Left renal pelvis (tissue), 4 donors: Measurements from ENCODE around the gene SLC38A11. TPM values are rescaled to one million over a fixed set of nuclear protein-coding genes. Genes with fewer than 3 reads are reported as not detected.
A peak's percentile ranks its signal among the peaks of the same experiment; 100 is the strongest.
"Not testable (repeated sequence)": the region's sequence is repeated elsewhere in the genome, so short reads cannot be mapped to it uniquely, and the experiment has no call there.

Experiments used
- DNase-seq, 4 donors: peaks; one replicate each; pipeline ENCODE4 v3.0.0-alpha.2; 2013; ENCODE audit warnings: low read depth in 4 of 4, low spot score in 3 of 4
- polyA plus RNA-seq, 4 donors: library from polyadenylated mRNA; unstranded; fragments of 120-200 nt; gene quantifications; one replicate each; pipeline ENCODE4 v1.2.1, GENCODE V29; 2013; ENCODE audit not compliant: insufficient read length in 4 of 4

Gene SLC38A11, protein sequence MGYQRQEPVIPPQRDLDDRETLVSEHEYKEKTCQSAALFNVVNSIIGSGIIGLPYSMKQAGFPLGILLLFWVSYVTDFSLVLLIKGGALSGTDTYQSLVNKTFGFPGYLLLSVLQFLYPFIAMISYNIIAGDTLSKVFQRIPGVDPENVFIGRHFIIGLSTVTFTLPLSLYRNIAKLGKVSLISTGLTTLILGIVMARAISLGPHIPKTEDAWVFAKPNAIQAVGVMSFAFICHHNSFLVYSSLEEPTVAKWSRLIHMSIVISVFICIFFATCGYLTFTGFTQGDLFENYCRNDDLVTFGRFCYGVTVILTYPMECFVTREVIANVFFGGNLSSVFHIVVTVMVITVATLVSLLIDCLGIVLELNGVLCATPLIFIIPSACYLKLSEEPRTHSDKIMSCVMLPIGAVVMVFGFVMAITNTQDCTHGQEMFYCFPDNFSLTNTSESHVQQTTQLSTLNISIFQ
- 10 to 100 TPM in 2 of 4 donors, 1 to 10 TPM in 1, under 1 TPM in 1; 0.34 to 19.2 (median 11.6) TPM for polyA plus RNA-seq

DNA sequence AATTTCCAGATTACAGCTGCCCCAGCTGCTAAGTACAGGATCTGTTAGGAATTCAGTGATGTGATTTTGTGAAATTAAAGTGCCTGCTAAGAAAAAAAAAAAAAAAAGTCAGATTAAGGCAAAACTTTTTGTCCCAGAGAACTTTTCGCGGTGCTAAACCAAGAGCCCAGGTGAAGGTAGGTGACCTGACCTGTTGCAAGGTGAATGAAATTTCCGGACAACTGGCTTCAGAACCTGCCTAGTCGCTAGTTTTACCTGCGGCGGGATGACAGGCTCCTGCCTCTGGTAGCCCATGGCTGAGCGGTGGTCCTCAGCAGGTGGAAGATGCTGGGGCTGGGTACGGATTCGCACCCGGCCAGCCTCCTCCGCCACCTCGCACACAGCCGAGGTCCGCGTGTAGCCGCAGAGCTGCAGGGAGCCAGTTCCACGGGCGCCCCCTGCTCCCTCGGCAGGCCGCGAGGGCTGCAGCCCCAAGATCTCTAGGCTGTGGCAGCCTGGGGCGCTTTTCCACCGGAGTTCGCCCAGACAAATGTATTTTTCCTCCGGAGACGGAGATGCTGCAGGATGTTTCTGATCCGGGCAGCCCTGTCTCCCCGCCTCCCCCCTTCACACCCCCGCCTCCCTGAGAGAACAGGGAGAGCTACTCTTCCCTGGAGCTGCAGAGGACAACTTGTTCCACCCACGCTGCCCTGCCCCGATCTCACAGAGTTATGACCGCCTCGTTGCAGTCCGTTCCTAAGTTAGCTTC lies at the start of gene SLC38A11:
TSS of gene SLC38A11 (minus strand) at position 572 of the 748 bp plus-strand sequence. CDS start at position 294, 278 bp downstream.
- no peak for DNase-seq

DNA sequence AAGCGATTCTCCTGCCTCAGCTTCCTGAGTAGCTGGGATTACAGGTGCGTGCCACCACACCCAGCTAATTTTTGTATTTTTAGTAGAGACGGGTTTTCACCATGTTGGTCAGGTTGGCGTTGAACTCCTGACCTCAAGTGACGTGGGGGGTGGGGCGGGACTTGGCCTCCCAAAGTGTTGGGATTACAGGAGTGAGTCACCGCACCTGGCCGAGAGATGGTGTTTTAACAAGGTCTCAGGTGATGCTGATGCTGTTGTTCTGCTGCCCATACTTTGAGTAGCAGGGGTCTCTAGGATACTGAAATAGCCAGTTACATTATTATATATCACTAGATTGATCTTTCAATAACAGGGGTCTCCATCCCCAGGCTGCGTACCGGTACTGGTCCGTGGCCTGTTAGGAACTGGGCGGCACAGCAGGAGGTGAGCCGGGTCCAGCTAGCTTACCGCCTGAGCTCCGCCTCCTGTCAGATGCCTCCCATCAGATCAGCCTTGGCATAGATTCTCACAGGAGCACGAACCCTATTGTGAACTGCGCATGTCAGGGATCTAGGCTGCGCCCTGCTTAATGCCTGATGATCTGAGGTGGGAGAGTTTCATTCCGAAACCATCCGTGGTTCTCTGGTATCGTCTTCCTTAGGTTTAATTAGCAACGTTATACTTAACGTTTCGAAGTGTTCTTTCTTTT lies 48.3 kb upstream of the SLC38A11 start:
- DNase-seq = no peak

DNA sequence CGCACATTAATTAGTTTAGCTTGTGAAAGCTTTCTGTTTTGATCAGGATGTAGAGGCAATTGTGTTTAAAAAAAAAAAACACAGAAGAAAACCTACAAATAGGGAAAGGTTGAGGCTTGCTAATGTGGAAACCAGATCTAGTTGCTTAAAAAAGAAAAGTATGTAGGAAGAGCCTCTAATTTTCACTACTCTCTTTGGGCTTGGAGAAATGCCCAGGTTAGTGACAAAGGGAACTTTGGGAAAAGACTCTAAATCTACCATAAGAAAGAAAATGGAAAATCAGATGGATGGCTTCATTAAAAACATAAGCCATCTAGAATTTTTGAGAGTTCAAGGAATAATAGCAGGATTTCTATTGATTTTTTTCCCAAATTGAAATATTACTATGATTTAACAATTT lies 47.3 kb upstream of the SLC38A11 start:
- DNase-seq = no peak

DNA sequence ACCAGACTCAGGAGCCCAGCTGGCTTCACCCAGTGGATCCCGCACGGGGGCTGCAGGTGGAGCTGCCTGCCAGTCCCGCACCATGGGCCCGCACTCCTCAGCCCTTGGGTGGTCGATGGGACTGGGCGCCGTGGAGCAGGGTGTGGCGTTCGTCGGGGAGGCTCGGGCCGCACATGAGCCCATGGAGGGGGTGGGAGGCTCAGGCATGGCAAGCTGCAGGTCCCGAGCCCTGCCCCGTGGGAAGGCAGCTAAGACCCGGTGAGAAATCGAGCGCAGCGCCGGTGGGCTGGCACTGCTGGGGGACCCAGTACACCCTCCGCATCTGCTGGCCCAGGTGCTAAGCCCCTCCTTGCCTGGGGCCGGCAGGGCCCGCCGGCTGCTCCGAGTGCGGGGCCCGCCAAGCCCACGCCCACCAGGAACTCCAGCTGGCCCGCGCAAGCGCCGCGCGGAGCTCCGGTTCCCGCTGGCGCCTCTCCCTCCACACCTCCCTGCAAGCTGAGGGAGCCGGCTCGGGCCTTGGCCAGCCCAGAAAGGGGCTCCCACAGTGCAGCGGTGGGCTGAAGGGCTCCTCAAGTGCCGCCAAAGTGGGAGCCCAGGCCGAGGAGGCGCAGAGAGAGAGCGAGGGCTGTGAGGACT lies 39.5 kb upstream of the SLC38A11 start:
- DNase-seq = not testable (repeated sequence)

DNA sequence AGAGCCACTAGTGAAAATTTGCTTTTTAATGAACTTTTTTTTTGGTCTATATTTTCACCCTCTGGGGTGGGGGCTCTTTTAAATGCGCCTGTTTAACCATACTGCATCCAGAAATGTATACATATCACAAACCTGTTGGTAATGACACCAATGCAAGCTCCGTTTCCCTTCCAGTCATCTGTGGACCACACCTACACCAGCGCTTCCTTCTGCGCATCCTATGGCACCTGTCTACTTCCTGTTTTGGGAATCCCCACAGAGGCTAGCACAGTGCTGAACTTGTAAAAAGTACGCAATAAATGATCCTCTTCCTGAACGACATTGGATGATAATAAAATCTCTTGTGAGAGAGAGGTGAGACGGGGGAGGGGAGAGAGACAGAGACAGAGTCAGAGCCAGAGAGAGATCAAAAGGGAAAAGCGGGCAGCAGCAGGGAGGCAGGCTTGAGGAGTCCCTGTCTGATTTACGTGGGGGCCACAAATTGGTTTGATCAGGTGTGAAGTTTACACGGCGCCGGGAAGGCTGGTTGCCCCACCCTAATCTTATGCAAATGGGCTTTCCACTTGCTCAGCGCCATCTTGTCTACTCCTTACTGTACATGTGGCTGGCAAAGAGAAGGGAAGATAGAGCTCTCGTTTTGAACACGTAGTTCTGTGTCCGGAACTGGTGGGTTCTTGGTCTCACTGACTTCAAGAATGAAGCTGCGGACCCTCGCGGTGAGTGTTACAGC lies 38.1 kb upstream of the SLC38A11 start:
- no peak for DNase-seq

DNA sequence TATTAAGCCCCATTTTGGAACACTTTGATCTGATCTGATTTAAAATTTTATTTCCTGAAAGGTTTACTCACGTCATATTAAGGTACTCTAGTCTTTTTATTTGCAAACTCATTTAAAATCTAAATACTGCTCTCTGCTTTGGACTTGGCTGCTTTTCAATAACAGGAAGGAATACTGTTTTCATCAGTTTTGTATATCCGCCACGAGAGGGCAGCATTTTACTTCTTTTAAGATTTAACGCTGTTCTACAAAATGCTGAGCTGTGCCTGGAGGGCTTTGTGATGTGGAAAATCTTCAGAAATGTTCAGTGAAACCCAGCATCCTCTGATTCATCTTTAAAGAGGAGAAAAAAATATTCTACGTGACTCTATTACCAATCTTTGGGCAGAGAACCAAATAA lies 37.5 kb upstream of the SLC38A11 start:
- DNase-seq = peak; percentile 27 to 67 (median 52)

DNA sequence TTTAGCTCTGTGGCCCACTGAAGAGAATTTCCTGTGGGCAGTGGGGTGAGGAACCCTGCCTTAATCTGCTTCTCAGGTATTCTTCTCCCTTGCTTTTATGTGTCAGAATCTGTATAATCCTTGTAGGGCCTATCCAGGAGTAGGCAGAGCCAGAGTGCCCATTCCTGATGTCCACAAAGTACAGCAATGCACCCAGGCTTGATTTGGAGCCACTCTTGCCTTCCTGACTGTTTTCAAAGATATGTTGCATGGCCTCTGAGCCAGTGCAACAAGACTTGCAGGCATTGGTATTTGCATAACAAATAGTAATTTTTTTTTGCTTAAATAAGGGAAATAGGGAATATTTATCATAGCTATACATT lies 36.7 kb upstream of the SLC38A11 start:
- DNase-seq = not testable (repeated sequence)

DNA sequence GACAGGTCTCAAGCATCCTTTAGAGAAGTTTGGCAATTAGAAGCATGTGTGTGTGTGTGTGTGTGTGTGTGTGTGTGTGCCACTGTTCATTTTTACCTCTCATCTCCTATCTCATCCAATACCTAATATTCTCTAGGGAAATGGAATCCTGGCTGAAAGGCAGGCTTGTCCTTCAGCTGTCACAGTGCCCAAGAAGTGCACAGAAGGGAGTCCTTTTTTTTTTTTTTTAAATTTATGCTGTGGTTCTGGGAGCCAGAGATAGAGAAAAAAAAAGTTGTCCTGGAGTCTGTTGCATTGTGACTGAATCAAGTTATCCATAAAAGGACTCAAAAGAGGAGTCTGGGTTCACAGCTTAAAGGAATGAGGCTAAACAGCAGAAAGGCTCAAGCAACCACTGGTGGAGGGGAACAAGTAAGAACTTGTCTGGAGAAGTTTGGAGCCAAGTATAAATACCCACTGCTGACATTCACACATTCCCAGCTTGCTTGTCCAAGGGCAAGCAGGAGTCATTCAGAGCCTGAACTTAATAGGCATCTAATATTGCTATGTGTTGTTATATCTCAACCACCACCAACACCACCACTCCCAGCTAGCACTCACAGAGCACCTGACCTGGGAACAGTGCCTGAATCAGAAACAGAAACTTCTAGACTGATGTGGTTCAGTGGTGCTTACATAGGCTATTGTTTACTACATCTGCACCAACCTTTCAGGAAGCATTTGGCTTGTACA lies 36.2 kb upstream of the SLC38A11 start:
- not testable (repeated sequence) for DNase-seq

DNA sequence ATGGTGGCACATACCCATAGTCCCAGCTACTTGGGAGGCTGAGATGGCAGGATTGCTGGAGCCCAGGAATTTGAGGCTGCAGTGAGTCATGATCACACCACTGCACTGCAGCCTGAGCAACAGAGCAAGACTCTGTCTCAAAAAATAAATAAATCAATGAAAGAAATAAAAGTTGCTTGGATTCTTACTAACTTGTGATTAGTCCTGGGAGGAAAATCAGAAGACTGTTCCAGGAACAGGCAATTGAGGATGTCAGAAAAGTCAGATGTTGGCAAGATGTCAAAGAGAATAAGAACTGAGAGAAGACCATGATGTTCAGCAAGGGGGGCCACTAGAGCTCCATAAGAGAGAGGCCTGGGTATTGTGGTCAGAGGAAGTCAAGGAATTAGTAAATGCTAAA lies 35.6 kb upstream of the SLC38A11 start:
- DNase-seq = not testable (repeated sequence)

DNA sequence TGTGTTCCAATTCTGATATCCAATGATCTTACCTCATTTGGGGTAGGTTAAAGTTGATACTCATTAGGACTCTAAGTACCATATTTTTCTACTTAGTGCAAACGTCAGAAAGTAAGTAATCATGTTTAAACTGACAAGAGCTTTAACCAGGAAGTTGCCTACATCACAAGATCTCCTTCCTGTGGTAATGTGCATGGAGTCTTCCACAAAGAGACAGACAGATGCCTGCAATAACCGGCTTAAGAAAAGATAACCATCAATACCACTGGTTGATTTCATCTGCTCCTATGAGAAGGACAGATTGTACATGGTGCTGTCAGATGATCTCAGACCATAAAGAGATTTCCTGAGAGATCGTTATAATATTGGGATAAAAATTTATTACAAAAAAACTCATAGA lies 33.5 kb upstream of the SLC38A11 start:
- not testable (repeated sequence) for DNase-seq

DNA sequence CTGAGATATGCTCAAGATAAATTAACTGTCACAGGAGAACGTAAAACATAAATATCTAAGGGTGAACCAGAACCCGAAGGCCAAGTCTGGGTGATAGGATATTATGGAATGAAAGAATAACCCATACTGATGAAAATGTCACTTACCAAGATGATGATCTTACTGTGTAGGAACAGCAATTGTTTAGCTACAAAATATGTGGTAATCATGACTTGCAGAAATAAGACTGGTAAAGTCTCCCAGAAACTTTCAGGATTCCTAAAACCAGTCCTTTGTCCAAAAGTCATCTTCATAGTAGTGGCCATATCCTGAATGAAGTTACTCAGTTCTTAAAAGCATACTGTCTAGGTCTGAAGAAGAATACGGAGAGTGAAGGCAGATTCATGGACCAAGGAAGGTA lies 30.7 kb upstream of the SLC38A11 start:
- not testable (repeated sequence) for DNase-seq

DNA sequence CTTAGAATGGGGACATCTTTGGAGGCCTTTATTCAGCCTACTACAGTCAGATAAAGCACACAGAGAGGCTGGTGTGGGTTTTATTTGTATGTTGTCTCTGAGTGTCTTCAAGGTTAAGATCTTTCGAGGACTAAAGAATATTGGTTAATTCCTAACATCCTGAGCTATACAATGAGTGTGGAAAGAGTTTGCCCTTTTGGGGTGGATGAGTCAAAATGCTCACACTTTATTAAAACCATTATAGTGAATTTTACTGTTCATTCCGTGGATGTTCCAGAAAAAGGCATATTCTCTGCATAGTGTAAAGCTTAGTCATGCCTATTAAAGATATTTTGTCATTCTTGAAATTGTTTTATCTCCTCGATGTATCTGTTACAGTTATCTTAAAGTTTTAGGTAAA lies 29.1 kb upstream of the SLC38A11 start:
- no peak for DNase-seq

DNA sequence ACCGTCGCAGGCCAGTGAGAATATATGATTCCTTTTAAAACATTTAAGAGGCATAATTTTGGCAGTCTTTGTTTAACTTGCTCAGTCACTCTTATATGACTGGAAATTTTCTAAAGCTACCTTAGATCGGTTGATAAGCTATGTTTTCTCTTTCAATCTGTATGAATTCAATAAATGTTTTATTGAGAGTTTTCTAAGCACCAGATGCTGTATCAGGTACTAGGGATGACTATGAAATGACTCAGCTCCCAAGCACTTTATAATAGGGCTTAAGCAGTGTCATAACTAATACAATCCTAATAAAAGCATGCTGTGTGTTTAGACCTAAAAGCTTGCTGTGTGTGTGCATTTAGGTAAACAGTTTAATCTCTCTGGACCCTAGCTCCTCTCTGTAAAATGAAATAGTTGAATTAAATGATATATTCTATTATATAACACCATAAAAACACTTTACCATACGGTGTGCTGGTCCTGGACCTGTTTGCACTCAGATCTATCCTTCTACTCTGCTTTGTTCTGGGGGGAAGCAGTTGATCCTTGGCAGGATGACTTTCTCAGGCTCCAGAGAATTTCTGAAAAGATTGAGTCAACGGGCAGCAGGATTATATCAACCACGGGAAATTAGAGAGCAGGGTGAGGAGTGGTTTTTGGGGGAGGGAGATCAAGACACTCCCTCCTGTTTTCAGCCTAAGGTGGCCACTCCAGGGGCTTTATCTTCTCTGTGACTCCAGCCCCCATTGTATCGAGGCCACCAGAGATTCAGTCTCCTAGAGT lies 26.1 kb upstream of the SLC38A11 start:
- no peak for DNase-seq

DNA sequence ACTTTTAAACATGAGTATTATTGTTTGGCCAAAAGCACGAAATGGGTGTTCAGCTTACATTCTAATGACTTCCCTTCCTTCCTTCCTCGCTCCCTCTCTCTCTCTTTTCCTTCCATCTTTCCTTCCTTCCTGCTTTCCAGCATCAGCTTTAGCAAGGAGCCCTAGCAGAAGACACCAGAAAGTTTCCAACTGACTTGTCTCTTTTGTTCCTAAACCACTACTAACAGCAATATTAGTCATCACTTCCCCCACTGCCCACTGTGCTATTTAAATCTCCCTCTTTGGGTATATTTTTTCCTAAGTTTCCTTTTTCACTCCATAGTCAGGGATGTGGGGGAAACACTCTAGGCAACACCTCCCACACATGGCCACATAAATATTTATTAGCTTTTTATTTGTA lies 25.4 kb upstream of the SLC38A11 start:
- not testable (repeated sequence) for DNase-seq

DNA sequence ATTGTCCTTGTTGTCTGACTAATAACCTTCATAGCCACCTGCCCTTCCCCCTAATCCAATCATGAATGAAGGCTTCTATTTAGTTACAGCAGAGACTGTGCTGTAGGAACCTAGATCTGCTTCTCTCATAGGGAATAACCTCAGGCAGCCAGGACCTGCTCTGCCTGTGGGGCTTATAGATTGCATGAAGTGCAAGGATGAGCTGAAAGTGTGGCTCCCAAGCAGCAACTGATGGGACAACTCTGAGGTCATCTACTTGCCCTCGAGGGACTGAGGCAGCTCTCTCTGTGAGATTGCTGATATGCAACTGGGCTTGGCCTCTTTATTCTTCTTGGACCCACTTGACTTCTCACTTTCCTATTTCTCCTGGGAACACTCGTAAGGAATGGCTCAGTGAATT lies 23.8 kb upstream of the SLC38A11 start:
- no peak for DNase-seq

DNA sequence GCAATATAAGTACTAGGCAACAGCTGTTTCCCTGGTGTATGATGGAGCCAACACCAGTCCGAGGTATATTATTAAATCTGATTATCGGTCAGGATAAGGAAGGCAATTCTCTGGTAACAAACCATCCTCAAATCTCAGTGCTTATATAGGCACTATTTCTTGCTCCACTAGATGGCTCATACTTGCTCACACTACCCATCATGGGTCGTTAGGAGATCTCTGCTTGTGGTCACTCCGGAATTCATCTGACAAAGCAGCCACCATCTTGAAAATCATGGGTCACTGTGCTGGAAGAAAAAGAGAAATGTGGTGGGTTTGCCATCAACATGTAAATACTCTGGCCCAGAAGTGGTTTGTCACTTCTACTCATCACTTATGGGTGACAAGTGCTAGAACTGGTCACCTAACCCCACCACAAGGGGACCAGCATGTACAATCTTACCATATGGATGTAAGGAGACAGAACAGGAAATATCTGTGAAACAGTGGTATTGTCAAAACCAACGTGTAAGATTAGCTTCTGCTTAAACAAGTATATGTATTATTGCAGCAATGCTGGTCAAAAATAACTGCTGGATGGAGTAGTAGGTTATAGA lies 21.6 kb upstream of the SLC38A11 start:
- not testable (repeated sequence) for DNase-seq

DNA sequence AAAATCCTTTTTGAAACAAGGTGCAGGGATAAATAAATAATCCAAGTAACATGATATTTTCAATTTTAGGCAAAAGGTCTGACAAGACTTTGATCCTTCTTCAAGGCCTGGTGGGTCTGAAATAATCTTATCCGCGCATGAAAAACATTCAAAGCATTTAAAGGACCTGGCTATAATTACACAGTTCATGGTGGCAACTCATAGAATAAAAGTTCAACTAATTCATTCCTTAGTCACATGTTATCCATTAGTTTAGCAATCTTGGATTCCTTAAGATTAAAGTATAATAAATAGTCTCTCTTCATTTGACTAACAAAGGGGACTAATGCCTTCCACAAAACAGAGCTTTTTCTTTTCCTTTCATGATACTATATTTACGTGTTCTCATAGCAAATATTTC lies 21.0 kb upstream of the SLC38A11 start:
- DNase-seq = no peak

DNA sequence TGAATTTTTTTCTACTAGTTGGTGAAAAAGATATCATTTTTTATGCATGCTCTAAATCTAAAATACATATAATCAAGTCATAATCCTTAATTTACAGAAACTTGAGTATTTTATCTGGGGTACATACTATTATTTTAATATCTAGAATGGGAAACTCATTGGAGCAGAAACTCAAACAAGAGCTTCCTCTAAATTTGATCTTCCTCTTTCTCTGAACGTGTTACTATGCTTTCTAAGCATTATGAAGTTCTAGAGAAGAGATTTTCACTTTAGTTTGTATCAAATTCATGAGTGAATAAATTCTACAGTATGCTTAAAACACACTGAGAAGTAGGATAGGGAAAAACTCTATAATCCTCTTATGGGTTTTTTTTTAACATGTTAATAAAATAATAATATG lies 20.6 kb upstream of the SLC38A11 start:
- no peak for DNase-seq
